Activated B cell treated with CpG ODN at 0.5 μM for 24 hours (primary cell): ENCODE measurements around the gene CASR. TPM values are rescaled to one million over a fixed set of nuclear protein-coding genes. Genes with fewer than 3 reads are reported as not detected.

ENCODE experiments used
- ATAC-seq: fragments of 200-7000 bp; cut with Tn5 transposase; one replicate; pipeline ENCODE4 v1.10.0; 2021; ENCODE audit warnings: low read depth, mild to moderate bottlenecking, moderate library complexity
- CTCF ChIA-PET: fragments of 350-600 bp; sonication (Branson Sonifier 250); formaldehyde crosslinking; loops from one replicate; lab custom pipeline; 2021; ENCODE audit warnings: antibody characterized with exemption; lab: Charles Lee
- POLR2A ChIA-PET: fragments of 350-600 bp; sonication (Branson Sonifier 250); formaldehyde crosslinking; loops from one replicate; lab custom pipeline; 2021; ENCODE audit warnings: antibody characterized with exemption; lab: Charles Lee
- DNase-seq: peaks from one replicate; pipeline ENCODE4 v3.0.0; 2022
- H3K27ac Mint-ChIP-seq: one replicate; pipeline ENCODE4 v1.8.0; 2020; ENCODE audit warnings: mixed read lengths
- H3K27me3 Mint-ChIP-seq: one replicate; pipeline ENCODE4 v1.8.0; 2021; ENCODE audit warnings: mixed read lengths
- H3K36me3 Mint-ChIP-seq: one replicate; pipeline ENCODE4 v1.8.0; 2021; ENCODE audit warnings: low read depth, mixed read lengths
- H3K4me1 Mint-ChIP-seq: one replicate; pipeline ENCODE4 v1.8.0; 2021; ENCODE audit warnings: mixed read lengths
- H3K4me3 Mint-ChIP-seq: one replicate; pipeline ENCODE4 v1.8.0; 2020; ENCODE audit warnings: mild to moderate bottlenecking, mixed read lengths
- H3K9me3 Mint-ChIP-seq: one replicate; pipeline ENCODE4 v1.8.0; 2020; ENCODE audit warnings: mixed read lengths
- intact Hi-C: fragments of 100-400 bp; cut with micrococcal nuclease; formaldehyde crosslinking; loops from one replicate; pipeline ENCODE4 v1.15.1; 2024
- total RNA-seq: library from RNA; stranded (reverse); gene quantifications from 2 replicates; pipeline ENCODE4 v1.2.3, GENCODE V29; 2022
- TF ChIP-seq, protein P1 (sequence below): fragments of 200-600 bp; IDR thresholded peaks from one replicate; pipeline ENCODE4 v1.8.0; 2022; ENCODE audit warnings: antibody characterized with exemption, mild to moderate bottlenecking

The CASR gene
- total RNA-seq, 1 donor from 2014 or later: 0.02 TPM

DNA sequence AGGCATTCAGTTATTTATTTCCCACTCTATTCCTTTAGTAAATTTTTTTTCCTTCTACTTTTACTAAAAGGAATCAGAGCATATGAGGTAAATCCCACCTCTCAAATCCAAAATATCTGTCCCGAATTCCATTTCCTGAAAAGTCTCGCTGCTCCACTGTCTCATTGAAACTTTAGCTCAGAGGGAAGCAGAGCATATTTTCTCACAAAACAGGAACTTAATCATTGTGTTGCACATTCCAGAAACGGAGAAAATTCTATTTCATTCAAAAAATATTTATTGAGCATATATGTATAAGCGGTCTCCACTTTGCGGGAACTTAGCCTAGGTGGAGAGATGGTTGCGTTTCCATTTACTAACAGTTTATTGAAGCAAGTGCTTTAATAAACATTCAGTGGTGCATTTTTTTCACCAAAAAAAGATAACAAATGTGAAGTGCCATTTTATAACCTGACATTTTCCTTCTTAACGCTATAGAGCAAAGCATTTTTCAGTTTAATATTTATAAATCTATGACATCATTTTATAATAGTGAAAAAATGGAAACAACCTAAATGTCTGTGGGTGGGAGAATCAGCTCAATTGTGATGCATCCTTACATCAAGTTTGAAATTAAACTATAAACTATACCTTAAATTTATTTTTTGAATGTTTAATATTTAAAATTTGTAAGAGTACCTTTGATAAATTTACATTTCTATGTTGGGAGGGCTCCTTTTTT is 74.3 kb downstream of the CASR start:
- Mint-ChIP-seq H3K4me1 (peaks cover 13% of the 10 kb centered on the region), H3K36me3 (no peaks in the 10 kb centered on the region), H3K9me3 (no peaks in the 10 kb centered on the region), H3K4me3 (no peak overlapping the region), H3K27me3 (no peaks in the 10 kb centered on the region), H3K27ac (no peak overlapping the region)
- no peak for DNase-seq
- CTCF ChIA-PET: interaction anchor here (0.6 to 4.3 kb wide), 11 partner anchors 9 to 843 kb away, joined by 3 to 60 read pairs (median 7); no protein-coding TSS in a partner anchor
- ATAC-seq: no peak
- intact Hi-C loops: loop anchor here (1.0 kb wide), 4 partner anchors 157 to 712 kb away; no protein-coding TSS in a partner anchor
- POLR2A ChIA-PET: interaction anchor here (0.7 to 1.4 kb wide), 4 partner anchors 156 to 1134 kb away, joined by 3 to 18 read pairs (median 6); partner anchors contain the start of gene POLQ
- TF ChIP-seq, protein P1, sequence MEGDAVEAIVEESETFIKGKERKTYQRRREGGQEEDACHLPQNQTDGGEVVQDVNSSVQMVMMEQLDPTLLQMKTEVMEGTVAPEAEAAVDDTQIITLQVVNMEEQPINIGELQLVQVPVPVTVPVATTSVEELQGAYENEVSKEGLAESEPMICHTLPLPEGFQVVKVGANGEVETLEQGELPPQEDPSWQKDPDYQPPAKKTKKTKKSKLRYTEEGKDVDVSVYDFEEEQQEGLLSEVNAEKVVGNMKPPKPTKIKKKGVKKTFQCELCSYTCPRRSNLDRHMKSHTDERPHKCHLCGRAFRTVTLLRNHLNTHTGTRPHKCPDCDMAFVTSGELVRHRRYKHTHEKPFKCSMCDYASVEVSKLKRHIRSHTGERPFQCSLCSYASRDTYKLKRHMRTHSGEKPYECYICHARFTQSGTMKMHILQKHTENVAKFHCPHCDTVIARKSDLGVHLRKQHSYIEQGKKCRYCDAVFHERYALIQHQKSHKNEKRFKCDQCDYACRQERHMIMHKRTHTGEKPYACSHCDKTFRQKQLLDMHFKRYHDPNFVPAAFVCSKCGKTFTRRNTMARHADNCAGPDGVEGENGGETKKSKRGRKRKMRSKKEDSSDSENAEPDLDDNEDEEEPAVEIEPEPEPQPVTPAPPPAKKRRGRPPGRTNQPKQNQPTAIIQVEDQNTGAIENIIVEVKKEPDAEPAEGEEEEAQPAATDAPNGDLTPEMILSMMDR: no peak

DNA sequence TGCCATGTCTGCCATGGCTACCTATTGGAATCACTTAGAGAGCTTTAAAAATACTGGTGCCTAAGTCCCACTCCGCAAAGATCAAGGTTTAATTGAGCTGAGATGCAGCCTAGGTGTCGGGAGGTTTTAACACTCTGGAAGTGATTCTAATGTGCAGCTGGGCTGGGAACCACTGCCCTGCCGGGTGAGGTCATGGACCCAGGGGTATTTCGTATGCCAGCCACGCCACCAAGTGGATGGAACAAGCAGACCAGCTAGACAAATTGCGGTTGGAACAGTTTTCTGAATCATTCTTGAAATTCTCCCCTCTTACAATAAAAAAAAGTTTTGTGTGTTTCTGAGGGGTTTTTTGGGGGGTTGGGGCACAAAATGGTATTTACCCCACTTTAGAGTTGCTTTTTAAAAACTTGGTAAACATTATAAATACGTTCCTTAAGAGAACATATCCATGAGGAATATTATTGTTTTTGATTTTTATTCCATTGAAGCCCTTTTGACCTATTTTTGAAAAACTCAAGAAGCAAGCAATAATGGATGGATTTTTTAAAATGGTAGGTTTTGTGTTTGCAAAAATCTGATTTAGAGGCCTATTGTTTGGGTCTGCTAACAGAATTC is 75.4 kb downstream of the CASR start:
- ATAC-seq: peak; percentile 96
- no peak overlapping the region for H3K4me3 Mint-ChIP-seq

DNA sequence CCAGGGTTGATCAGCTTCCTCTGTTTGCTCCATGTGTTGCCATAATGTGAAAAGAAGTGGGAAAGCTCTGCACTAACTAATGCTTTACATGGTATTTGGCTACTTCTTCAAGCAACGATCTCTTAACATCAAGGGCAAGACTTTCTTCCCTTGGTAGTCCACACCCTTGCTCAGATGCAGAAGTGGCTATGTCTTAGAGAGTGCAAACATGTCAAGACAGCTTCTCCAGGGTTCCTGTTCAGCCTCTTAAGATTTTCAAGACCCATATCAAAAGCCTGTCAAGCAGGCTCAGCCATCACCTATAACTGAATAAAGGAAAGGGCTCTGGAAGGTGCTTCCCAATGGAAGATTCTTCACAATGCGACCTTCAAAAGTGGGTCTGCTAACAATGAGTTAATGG is 76.7 kb downstream of the CASR start:
- Mint-ChIP-seq H3K4me3 (no peak overlapping the region), H3K9me3 (no peaks in the 10 kb centered on the region), H3K36me3 (no peaks in the 10 kb centered on the region), H3K27me3 (no peaks in the 10 kb centered on the region), H3K27ac (no peak overlapping the region), H3K4me1 (peaks cover 27% of the 10 kb centered on the region)
- CTCF ChIA-PET: interaction anchor here (0.6 to 4.3 kb wide), 8 partner anchors 11 to 713 kb away, joined by 3 to 60 read pairs (median 5); no protein-coding TSS in a partner anchor
- intact Hi-C loops: no loop called here
- POLR2A ChIA-PET: no interaction called here
- TF ChIP-seq, protein P1: no peak
- DNase-seq: no peak
- ATAC-seq: no peak

More for the DNA sequence above, 75.4 kb downstream of the CASR start:
- no peaks in the 10 kb centered on the region for H3K27me3 Mint-ChIP-seq
- no peaks in the 10 kb centered on the region for H3K36me3 Mint-ChIP-seq
- peaks cover 16% of the 10 kb centered on the region for H3K4me1 Mint-ChIP-seq
- no peaks in the 10 kb centered on the region for H3K9me3 Mint-ChIP-seq
- TF ChIP-seq, protein P1: peak; percentile 31
- peak; percentile 55 for DNase-seq
- intact Hi-C loops: loop anchor here (1.0 kb wide), 6 partner anchors 158 to 713 kb away; no protein-coding TSS in a partner anchor
- ChIA-PET POLR2A (interaction anchor here (0.5 to 1.4 kb wide), 4 partner anchors 157 to 712 kb away, joined by 3 to 18 read pairs (median 6); partner anchors contain the start of gene POLQ), CTCF (interaction anchor here (0.7 to 4.3 kb wide), 20 partner anchors 10 to 712 kb away, joined by 3 to 60 read pairs (median 4); no protein-coding TSS in a partner anchor)
- no peak overlapping the region for H3K27ac Mint-ChIP-seq

DNA sequence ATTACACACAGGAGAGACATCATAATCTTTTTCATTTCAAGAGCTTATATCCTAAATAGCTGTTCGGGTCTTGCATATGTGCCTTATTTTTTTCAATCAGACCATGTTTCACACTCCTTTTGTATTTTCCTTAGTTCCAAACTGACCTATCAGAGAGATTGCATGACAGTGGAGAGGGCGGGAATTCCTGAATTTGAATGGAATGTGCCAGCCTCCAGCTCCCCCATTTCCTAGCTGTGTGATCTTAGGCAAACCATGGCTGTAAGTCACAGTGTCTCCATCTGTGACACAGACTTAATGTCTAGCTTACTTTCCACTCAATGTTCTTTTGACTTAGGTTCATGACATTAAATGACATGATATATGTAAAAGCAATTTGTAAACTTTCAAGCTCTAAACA is 79.6 kb downstream of the CASR start:
- DNase-seq: no peak
- no peaks in the 10 kb centered on the region for H3K27me3 Mint-ChIP-seq
- CTCF ChIA-PET: interaction anchor here (0.9 to 1.5 kb wide), 3 partner anchors 15 to 715 kb away, joined by 3 to 4 read pairs (median 3); no protein-coding TSS in a partner anchor
- POLR2A ChIA-PET: no interaction called here
- intact Hi-C loops: no loop called here
- H3K9me3 Mint-ChIP-seq: no peaks in the 10 kb centered on the region
- no peaks in the 10 kb centered on the region for H3K36me3 Mint-ChIP-seq
- H3K4me1 Mint-ChIP-seq: peaks cover 25% of the 10 kb centered on the region
- H3K27ac Mint-ChIP-seq: no peak overlapping the region
- TF ChIP-seq, protein P1: no peak
- H3K4me3 Mint-ChIP-seq: no peak overlapping the region
- ATAC-seq: no peak
